ENCODE data around the gene CYB561D1.
A peak's percentile ranks its signal among the peaks of the same experiment; 100 is the strongest.

CYB561D1 gene

GRCh38 chr1:109502364-109502851 lies 8.5 kb downstream of the CYB561D1 start:
- DNase-seq = peak in 1 of 2 donors; percentile 47

- no peak for DNase-seq
These were observed 10.0 kb downstream of the CYB561D1 start for GRCh38 chr1:109503935-109504334.

DNA sequence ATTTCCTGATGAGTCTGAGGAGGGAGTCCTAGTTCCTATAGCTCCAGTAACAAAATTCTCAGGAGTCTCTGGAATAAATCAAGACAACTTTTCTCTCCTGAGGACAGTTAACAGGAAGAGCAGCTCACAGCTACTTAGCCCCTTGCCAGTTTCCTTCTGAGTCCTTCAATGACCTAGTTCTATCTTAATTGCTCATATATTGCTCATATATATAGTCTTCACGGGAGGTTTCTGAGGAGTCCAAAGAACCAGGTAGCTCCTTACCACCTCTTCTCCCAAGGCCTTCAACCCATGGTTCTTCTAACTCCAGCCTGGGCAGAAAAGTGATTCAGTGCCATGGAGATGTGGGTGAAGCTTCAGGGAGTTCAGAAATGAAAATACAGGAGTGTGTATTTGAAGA lies 11.1 kb downstream of the CYB561D1 start:
- DNase-seq = no peak

DNA sequence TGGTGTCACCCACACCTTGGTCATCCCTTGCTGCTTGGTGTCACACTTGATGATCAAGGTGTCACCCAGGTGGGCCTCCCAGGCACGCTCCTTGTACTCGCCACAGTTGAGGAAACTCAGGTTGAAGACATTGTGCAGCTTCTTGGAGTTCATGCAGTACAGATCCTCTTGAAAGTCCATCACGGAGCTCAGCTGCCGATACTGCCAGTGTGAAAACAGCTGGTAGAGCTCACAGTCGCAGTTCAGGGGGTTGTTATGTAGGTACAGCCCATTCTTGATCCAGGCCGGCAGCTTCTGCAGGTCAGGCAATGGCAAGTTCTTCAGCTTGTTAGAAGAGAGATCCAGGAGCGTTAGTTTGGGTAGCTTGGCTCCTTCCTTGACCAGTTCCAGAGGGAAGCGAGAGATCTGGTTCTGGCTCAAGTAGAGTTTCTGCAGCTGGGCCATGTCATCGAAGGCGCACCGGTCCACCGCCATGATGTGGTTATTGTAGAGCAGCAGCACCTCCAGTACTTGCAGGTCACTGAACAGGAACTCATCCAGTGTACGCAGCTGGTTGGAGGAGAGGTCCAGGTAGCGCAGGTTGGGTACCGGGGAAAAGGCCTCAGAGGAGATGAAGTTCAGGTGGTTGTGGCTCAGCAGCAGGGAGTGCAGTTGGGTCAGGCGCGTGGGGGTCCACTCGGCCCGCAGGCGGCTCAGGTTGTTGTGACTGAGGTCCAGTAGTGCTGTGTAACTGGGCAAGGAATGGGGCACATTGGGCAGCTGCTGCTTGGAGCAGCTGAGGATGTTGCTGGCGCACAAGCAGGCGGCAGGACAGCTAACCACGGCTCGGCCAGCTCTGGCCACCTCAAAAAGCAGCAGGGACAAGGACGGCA lies 14.3 kb downstream of the CYB561D1 start:
- no peak for DNase-seq

- DNase-seq = no peak
These were observed 14.9 kb downstream of the CYB561D1 start for GRCh38 chr1:109508873-109509175.

GRCh38 chr1:109509176-109510134 lies 15.6 kb downstream of the CYB561D1 start, which contains the start of gene AMIGO1:
Gene AMIGO1, minus strand, starts transcription at chr1:109509727. Its CDS starts 815 bp downstream, at chr1:109508912.
- peak; percentile 72 to 79 for DNase-seq

GRCh38 chr1:109513110-109513710 lies 19.3 kb downstream of the CYB561D1 start:
- DNase-seq = no peak

DNA sequence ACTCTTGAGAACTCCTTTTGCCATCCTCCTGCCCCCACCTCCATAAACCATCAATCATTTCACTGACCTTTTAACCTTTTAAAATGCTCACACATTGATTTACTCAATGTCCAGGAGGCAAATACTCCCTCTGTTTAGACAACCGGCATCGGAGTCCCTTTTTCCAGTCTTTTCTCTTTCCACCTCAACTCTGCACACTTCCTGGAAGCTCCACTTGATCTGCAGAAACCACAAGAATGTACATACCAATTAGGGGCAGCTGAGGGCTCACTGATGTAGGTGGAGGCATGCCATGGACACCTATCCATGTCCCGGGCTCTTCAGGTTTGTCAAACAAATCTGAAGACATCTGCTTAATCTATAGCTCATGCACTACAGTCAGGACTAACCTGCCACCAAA lies 21.0 kb downstream of the CYB561D1 start:
- DNase-seq = no peak

GRCh38 chr1:109516872-109517271 lies 23.0 kb downstream of the CYB561D1 start:
- DNase-seq = no peak

- no peak for DNase-seq
These were observed 23.4 kb downstream of the CYB561D1 start for GRCh38 chr1:109517337-109517736.

DNA sequence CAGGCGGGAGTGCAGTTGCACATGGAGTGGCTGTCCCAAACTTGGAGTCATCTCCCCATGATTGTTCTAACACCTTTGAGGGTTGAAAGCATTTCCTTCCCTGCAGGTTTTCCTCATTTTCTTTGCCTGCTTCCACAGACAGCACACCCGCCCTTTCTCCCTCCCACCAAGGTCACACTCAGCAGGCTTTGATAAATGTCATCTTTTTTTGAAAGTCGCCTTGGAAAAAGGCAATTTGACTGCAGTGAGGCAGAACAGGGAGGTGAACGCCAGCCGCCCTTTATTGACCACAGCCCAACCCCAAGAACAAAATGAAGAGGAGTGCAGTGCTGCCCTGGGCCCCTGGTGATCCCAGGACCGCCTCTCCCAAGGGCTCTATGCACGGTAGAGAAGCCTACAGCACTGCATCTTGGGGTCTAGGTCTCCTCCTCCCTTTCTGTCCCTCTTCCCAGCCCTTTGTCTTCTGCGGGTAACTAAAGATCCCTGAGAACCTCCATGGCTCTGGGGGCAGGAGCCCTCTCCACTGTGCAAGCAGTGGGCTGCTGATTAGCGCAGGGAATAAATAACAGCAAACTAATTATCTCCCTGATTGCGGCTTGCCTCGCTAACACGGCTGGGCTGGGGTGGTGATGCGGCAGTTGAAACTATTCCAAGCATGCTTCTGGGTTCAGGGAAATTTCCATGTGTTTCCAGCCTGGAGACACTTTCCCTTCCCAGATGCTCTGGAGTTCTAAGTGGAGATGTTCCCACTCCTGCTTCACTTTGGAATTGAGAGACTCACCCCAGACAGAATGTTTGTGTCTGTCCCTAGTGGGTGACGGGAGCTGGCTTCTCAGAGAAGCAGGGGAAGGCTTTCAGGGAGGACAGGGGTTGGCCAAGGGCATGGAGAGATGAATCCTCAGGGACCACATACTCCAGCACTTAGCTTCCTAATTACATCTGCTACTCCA lies 27.4 kb downstream of the CYB561D1 start:
- DNase-seq = no peak

DNA sequence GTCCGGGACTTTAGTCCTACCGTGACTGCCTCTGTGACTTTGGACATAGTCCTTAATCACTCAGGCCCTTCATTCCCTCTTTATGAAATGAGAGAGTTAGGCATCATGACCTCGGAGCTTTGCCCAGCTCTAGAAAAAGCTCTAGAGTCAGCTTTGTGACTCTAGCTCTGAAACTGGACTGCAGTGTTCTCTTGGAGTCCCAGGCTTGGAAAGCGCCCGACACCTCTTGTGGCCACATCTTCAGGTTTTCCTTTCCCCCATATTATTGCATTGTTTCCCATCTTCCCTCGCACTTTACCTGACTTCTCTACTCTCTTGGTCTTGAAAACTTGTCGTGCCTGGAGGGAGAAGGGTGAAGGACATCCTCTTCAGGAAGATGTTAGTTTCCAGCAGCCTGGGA lies 28.1 kb downstream of the CYB561D1 start:
- DNase-seq = no peak

DNA sequence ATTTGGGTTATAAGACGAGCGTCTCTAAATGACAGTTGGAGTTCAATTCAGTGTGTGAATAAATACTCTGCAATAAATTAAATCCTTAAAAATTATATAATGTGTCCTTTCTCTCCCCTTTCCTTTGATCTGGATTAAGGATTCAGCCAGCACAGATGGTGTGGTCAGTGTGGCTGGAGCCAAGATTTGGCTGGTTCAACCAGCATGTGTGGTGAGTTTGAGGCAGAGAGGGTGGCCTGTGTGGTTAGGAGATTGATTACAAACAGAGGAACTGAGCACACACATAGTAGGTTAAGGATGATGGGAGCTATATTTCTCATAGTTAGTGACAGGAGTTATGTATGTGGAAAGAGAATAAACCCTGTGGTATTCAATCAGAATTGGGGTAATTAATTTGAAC lies 29.8 kb downstream of the CYB561D1 start:
- no peak for DNase-seq

- DNase-seq = no peak
These were observed 33.4 kb downstream of the CYB561D1 start for GRCh38 chr1:109527098-109527811.

DNA sequence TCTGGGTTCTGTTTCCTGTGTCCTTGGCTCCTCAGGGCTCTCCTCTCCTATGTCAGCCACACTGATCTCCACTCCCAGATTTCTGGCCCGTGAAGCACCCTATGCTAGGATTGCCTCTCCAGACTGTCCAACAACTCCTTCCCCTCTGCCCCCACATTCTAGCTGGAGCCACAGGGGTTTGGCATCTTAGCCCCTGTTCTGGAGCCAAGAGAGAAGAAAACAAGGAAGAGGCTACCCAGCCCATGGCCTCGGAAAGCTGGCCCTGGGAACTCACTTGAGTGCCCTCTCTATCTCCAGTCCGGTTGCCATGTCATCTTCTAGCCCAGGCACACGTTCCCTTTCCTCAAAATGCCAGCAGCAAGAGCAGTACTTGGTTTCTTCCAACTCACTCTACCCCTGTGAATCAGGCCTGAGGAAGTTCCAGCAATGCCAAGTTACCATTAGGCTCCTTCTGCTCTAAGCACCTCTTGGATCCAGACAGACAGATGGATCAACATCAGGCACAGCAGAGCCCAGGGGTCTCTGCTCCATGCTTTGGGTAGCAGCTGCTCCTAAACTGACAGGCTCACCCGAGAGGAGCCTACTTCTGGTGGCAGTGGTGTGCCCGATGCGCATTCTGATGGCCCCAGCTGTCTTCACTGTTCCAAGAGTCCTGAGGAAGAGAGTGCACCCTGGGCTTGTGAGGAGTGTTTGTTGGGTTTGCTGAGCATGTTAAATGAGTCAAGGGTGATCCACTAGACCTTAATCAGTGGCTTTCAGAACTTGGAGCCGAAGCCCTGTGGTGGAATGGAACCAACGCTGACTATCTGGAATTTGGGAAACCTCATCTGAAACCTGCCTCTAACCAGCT lies 34.2 kb downstream of the CYB561D1 start:
- no peak for DNase-seq

- no peak for DNase-seq
These were observed 34.8 kb downstream of the CYB561D1 start for GRCh38 chr1:109528712-109529111.

GRCh38 chr1:109529881-109530456 lies 36.1 kb downstream of the CYB561D1 start:
- no peak for DNase-seq

GRCh38 chr1:109530457-109531087 lies 36.7 kb downstream of the CYB561D1 start:
- no peak for DNase-seq

GRCh38 chr1:109531380-109531779 lies 37.5 kb downstream of the CYB561D1 start:
- DNase-seq = no peak

All from stimulated activated CD4-positive, alpha-beta T cell treated with anti-CD3 and anti-CD28 coated beads, Interleukin-2, amount 100 ng/mL, for 24 hours (primary cell).